ENCODE data around the gene ALK.

The ALK gene

DNA sequence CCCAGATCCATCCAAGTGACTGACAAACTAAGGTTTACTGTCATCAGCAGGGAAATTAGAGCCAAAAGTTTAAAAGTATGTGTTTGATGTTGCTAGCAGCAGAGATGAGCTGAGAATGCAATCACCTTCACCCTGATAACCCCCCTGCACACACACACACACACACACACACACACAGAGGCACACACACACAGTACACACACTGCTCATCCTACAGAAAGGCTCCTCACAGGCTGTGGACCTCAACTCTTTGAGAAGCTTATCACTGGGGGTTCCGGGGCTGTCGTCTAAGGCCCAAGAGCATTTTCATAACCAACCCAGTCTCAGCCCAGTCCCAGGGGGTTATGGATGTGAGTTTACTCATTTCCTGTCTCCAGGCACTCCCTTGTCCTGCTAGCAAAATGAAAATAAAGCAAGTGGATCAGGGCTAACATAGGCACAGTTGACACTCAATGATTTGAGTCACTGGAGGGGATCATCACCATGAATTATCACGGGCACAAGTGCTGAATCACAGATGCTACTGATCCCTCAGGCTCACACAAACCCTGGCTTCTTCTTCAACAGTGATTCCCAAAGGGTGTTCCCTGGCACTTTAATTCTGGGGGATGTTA is 76.6 kb downstream of the ALK start:
- no peak overlapping the region for H3K4me3 ChIP-seq (ENCODE audit: low read depth in 1 of 2, low read length in 1 of 2)
- peaks cover 14% of the 10 kb centered on the region for H3K27me3 ChIP-seq
- H3K27ac ChIP-seq: no peak overlapping the region
- H3K36me3 ChIP-seq: no peaks in the 10 kb centered on the region
- TF ChIP-seq, protein P1, sequence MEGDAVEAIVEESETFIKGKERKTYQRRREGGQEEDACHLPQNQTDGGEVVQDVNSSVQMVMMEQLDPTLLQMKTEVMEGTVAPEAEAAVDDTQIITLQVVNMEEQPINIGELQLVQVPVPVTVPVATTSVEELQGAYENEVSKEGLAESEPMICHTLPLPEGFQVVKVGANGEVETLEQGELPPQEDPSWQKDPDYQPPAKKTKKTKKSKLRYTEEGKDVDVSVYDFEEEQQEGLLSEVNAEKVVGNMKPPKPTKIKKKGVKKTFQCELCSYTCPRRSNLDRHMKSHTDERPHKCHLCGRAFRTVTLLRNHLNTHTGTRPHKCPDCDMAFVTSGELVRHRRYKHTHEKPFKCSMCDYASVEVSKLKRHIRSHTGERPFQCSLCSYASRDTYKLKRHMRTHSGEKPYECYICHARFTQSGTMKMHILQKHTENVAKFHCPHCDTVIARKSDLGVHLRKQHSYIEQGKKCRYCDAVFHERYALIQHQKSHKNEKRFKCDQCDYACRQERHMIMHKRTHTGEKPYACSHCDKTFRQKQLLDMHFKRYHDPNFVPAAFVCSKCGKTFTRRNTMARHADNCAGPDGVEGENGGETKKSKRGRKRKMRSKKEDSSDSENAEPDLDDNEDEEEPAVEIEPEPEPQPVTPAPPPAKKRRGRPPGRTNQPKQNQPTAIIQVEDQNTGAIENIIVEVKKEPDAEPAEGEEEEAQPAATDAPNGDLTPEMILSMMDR (IDR thresholded peaks at IDR 0.05): no peak
- H3K9me3 ChIP-seq: no peaks in the 10 kb centered on the region
- no peaks in the 10 kb centered on the region for H3K4me1 ChIP-seq (ENCODE audit: control insufficient read depth in 1 of 2, insufficient read depth in 1 of 2, low read depth in 1 of 2, low read length in 1 of 2)

DNA sequence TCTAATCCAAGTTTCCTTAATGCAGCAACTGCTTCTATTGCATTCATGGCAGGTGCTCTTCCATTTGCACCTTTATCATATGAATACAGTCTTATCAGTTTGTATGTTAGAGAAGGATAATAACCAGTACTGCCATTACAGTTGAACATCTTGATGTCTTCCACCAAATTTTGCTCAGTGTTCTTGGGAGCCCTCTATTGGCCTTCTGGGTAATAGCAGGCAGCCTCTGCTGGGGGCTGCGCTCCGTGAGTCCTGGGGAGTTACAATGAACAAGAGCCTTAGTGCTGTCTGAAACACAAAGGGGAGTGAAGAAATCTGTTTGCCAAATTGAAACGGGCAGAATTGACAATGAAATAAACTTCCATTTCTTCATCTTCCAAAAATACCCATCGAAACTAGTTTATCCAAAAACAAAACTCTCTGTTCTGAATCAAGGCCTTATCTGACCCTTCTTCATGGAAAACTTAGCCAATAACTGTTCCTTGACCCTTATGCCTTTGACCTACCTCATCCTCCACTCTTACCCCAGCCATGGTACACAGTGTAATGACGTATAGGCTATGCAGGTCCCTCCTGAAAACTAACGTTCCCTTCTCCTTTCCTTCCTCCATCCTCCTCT is 79.9 kb downstream of the ALK start:
- no peak overlapping the region for H3K4me3 ChIP-seq (ENCODE audit: low read depth in 1 of 2, low read length in 1 of 2)
- H3K9me3 ChIP-seq: no peaks in the 10 kb centered on the region
- no peaks in the 10 kb centered on the region for H3K4me1 ChIP-seq (ENCODE audit: control insufficient read depth in 1 of 2, insufficient read depth in 1 of 2, low read depth in 1 of 2, low read length in 1 of 2)
- H3K27ac ChIP-seq: no peak overlapping the region
- H3K27me3 ChIP-seq: peaks cover 7% of the 10 kb centered on the region
- H3K36me3 ChIP-seq: no peaks in the 10 kb centered on the region
- TF ChIP-seq, protein P1 (IDR thresholded peaks at IDR 0.05): no peak

DNA sequence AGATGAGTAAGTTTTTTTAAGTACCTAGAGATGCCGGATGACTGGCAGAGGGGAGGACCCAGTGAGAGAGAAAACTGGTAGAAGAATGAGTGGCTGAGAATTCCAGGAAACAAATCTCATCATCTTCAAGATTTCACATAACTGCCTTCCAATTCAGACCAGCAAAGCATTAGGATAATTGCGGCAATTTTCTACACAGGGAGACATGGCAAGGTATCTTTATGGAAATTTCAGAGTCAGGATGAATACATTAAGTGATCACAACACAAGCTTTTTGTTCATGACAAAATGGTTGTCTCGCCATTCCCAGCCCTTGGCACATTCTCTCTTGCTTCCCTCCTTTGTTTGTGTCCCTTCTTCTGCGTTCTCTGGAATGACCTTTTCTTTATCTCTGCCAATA is 82.1 kb downstream of the ALK start:
- no peak overlapping the region for H3K4me3 ChIP-seq (ENCODE audit: low read depth in 1 of 2, low read length in 1 of 2)
- no peaks in the 10 kb centered on the region for H3K4me1 ChIP-seq (ENCODE audit: control insufficient read depth in 1 of 2, insufficient read depth in 1 of 2, low read depth in 1 of 2, low read length in 1 of 2)
- H3K9me3 ChIP-seq: no peaks in the 10 kb centered on the region
- peaks cover 7% of the 10 kb centered on the region for H3K27me3 ChIP-seq
- TF ChIP-seq, protein P1 (IDR thresholded peaks at IDR 0.05): no peak
- no peak overlapping the region for H3K27ac ChIP-seq
- H3K36me3 ChIP-seq: no peaks in the 10 kb centered on the region

DNA sequence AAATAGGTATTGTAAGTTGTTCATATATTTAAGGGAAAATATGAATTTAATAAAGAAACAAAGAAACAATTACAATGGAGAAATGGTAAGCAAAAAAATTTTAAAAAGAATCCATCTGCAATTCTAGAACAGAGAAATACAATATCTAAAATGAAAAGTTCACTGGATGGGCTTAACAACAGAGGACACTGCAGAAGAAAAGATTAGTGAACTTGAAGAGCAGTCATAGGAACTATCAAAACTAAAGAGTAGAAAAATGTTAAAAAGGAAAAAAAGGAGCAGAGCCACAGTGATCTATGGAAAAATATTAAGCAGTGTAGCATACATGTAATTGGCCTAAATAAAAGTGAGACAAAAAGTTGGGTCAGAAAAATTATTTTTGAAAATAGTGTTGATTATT is 83.5 kb downstream of the ALK start:
- no peaks in the 10 kb centered on the region for H3K9me3 ChIP-seq
- H3K36me3 ChIP-seq: no peaks in the 10 kb centered on the region
- H3K4me3 ChIP-seq (ENCODE audit: low read depth in 1 of 2, low read length in 1 of 2): no peak overlapping the region
- H3K27me3 ChIP-seq: peaks cover 6% of the 10 kb centered on the region
- no peaks in the 10 kb centered on the region for H3K4me1 ChIP-seq (ENCODE audit: control insufficient read depth in 1 of 2, insufficient read depth in 1 of 2, low read depth in 1 of 2, low read length in 1 of 2)
- TF ChIP-seq, protein P1 (IDR thresholded peaks at IDR 0.05): no peak
- no peak overlapping the region for H3K27ac ChIP-seq

DNA sequence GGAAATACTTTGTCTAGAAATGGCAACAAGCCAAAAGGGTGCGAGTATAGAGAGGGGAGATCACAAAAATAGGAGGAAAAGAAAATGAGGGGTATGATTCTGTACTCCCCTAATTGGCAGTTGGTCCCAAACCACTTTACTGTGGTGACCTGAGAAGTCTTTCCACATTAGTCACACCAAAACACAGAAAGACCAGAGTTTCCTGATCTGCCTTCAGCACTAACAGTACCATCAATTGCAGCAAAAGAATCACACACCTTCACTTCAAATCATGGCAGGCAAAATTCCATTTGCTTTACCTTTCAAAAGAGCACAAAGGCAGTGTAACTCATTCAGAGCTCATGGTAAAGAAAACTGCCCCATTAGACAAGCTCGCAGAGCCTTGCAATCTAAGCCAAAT is 86.8 kb downstream of the ALK start:
- Histone ChIP-seq H3K4me1 (ENCODE audit: control insufficient read depth in 1 of 2, insufficient read depth in 1 of 2, low read depth in 1 of 2, low read length in 1 of 2) (no peaks in the 10 kb centered on the region), H3K27ac (no peak overlapping the region), H3K27me3 (no peaks in the 10 kb centered on the region), H3K9me3 (no peaks in the 10 kb centered on the region), H3K4me3 (ENCODE audit: low read depth in 1 of 2, low read length in 1 of 2) (no peak overlapping the region), H3K36me3 (no peaks in the 10 kb centered on the region)
- TF ChIP-seq, protein P1 (IDR thresholded peaks at IDR 0.05): no peak
